K562 (cell line): Measurements from ENCODE around the gene CTDSP1. TPM values are rescaled to one million over a fixed set of nuclear protein-coding genes. Genes with fewer than 3 reads are reported as not detected.

Source experiments
- ATAC-seq: fragments of 200-7000 bp; cut with Tn5 transposase; 3 replicates; pipeline ENCODE4 v1.9.1; 2020; ENCODE audit warnings: moderate library complexity
- BruUV-seq: library from RNA; stranded (reverse); fragments of 400-500 nt; replicated peaks from 2 replicates; lab custom pipeline; 2021; lab: Mats Ljungman, UMichigan
- CTCF ChIA-PET: fragments of 300-600 bp; formaldehyde crosslinking; extraction: SDS; loops from one replicate; lab custom pipeline; 2021; ENCODE audit warnings: low intra/inter-chr PET ratio; lab: Yijun Ruan, JAX
- POLR2A ChIA-PET: fragments of 300-600, 350-650 bp; sonication (Branson Sonifier 250); formaldehyde crosslinking; extraction: SDS; loops from one replicate; lab custom pipeline; 2021; ENCODE audit warnings: antibody characterized with exemption, inconsistent platforms; lab: Yijun Ruan, JAX
- DNase-seq, 4 experiments: peaks; one replicate each; pipeline versions ENCODE4 v3.0.0 to v3.0.0-alpha.2; 2011 to 2018; ENCODE audit warnings: low spot score in 3 of 4, mixed read lengths in 3 of 4; ENCODE audit errors: extremely low read depth in 1 of 4
- FAIRE-seq: peaks from 2 replicates; lab custom pipeline; 2011; peaks lifted over from hg19 to GRCh38; lab: Jason Lieb, UNC
- H2AFZ ChIP-seq: 2 replicates; pipeline ENCODE4 v1.6.0; 2011; ENCODE audit warnings: low read depth, low read length, control low read depth, inconsistent platforms
- H3K27ac ChIP-seq: fragments of 200-600 bp; 3 replicates; pipeline ENCODE4 v1.8.0; 2011; ENCODE audit warnings: low read depth, mild to moderate bottlenecking, control low read depth, inconsistent platforms, low read length, moderate library complexity, mixed read lengths; ENCODE audit errors: extremely low read depth
- H3K27me3 ChIP-seq, 2 experiments: fragments of 300-600 bp in 1 of 2; 2 replicates in 1 of 2; 3 replicates in 1 of 2; pipeline versions ENCODE4 v1.6.0 to v1.8.0; 2011; ENCODE audit warnings: inconsistent platforms in 2 of 2, low read length in 2 of 2, mild to moderate bottlenecking in 1 of 2, mixed read lengths in 1 of 2, moderate library complexity in 1 of 2; ENCODE audit not compliant: control insufficient read depth in 2 of 2, insufficient read depth in 2 of 2
- H3K36me3 ChIP-seq: fragments of 300-600 bp; 3 replicates; pipeline ENCODE4 v1.8.0; 2011; ENCODE audit warnings: mild to moderate bottlenecking, low read length, inconsistent platforms; ENCODE audit not compliant: control insufficient read depth, insufficient read depth
- H3K4me1 ChIP-seq, 2 experiments: fragments of 200-600 bp in 1 of 2; replicated peaks in 1 of 2; 2 replicates in 1 of 2; 3 replicates in 1 of 2; pipeline versions ENCODE4 v1.5.1 to v1.8.0; 2011; ENCODE audit warnings: inconsistent platforms in 2 of 2, low read length in 2 of 2, mild to moderate bottlenecking in 1 of 2, mixed read lengths in 1 of 2, moderate library complexity in 1 of 2; ENCODE audit not compliant: control insufficient read depth in 2 of 2, insufficient read depth in 2 of 2
- H3K4me2 ChIP-seq: 2 replicates; pipeline ENCODE4 v1.6.1; 2011; ENCODE audit warnings: low read length, control low read depth, inconsistent platforms, mixed read lengths; ENCODE audit not compliant: insufficient read depth
- H3K4me3 ChIP-seq: fragments of 200-600 bp; sonication (generic), shearing (Covaris generic); 2 replicates; pipeline ENCODE4 v1.5.1; 2016; ENCODE audit warnings: control low read depth, inconsistent platforms
- H3K79me2 ChIP-seq: fragments of 200-600 bp; 3 replicates; pipeline ENCODE4 v1.8.0; 2011; ENCODE audit warnings: low read length, inconsistent platforms; ENCODE audit not compliant: control insufficient read depth, insufficient read depth
- H3K9ac ChIP-seq, 2 experiments: 2 replicates each; pipeline versions ENCODE4 v1.6.0 to v1.6.1; 2011; ENCODE audit warnings: low read depth in 2 of 2, low read length in 2 of 2, control low read depth in 1 of 2, inconsistent platforms in 1 of 2, mild to moderate bottlenecking in 1 of 2, mixed read lengths in 1 of 2; ENCODE audit not compliant: insufficient read depth in 1 of 2
- H3K9me1 ChIP-seq: one replicate; pipeline ENCODE4 v1.6.0; 2011; ENCODE audit warnings: inconsistent platforms, mild to moderate bottlenecking, low read length, moderate library complexity; ENCODE audit not compliant: control insufficient read depth, insufficient read depth
- H3K9me3 ChIP-seq: replicated peaks from 2 replicates; pipeline ENCODE4 v1.5.1; 2011; ENCODE audit warnings: low read depth, low read length, inconsistent platforms; ENCODE audit not compliant: control insufficient read depth, insufficient read depth
- H4K20me1 ChIP-seq: replicated peaks from 2 replicates; pipeline ENCODE4 v1.6.1; 2011; ENCODE audit warnings: low read length, inconsistent platforms, mixed read lengths; ENCODE audit not compliant: control insufficient read depth, insufficient read depth
- ATF1 ChIP-seq, 2 experiments: fragments of 450-650 bp in 1 of 2; IDR thresholded peaks; 2 replicates each; pipeline ENCODE4 v1.6.1; 2016; ENCODE audit warnings: missing compliant biosample characterization in 1 of 2, missing genetic modification characterization in 1 of 2
- CTCFL ChIP-seq: IDR thresholded peaks from 2 replicates; pipeline ENCODE4 v1.6.1; 2011; ENCODE audit warnings: borderline replicate concordance, low read depth, mild to moderate bottlenecking, moderate library complexity, low read length; ENCODE audit not compliant: insufficient read depth, poor library complexity, severe bottlenecking
- RBFOX2 ChIP-seq: fragments of 200-400 bp; formaldehyde crosslinking; IDR thresholded peaks from 2 replicates; pipeline ENCODE4 v1.6.1; 2017; ENCODE audit warnings: low read depth, mild to moderate bottlenecking, low read length, moderate library complexity
- RBM25 ChIP-seq: fragments of 200-400 bp; formaldehyde crosslinking; IDR thresholded peaks from 2 replicates; pipeline ENCODE4 v1.6.1; 2018; ENCODE audit warnings: low read length, low read depth, moderate library complexity; ENCODE audit not compliant: severe bottlenecking
- TEAD2 ChIP-seq: fragments of 450-650 bp; IDR thresholded peaks from 2 replicates; pipeline ENCODE4 v1.6.1; 2016; ENCODE audit warnings: missing genetic modification characterization, control low read depth, missing compliant biosample characterization
- ZNF175 ChIP-seq: fragments of 200-800 bp; sonication (Bioruptor generic); IDR thresholded peaks from 2 replicates; pipeline ENCODE4 v1.6.1; 2016; ENCODE audit warnings: low read depth, mild to moderate bottlenecking, missing genetic modification characterization, missing compliant biosample characterization
- WGBS: fragments of 100-300 bp; shearing (Covaris generic); methylation state at CpG from one replicate; pipeline ENCODE4 v1.1.6; 2016; ENCODE audit warnings: low coverage, mixed read lengths; ENCODE audit not compliant: insufficient coverage; ENCODE audit errors: missing lambda C conversion rate; 5-methylcytosine and 5-hydroxymethylcytosine counted together
- in situ Hi-C: fragments of 300-500 bp; cut with MboI; formaldehyde crosslinking; loops from 4 replicates; pipeline ENCODE4 v1.15.0; 2018; ENCODE audit warnings: inconsistent platforms, mixed read lengths
- intact Hi-C: fragments of 100-400 bp; cut with micrococcal nuclease; formaldehyde crosslinking; loops from 2 replicates; pipeline ENCODE4 v1.14.2; 2022
- polyA plus RNA-seq, 8 experiments: library from polyadenylated mRNA; depleted of rRNA in 4 of 8; stranded (reverse) in 5 of 8; unstranded in 3 of 8; fragments of >200 nt; fragmentation: Nextera tagmentation in 2 of 8; fragmentation: Illumina TruSeq in 1 of 8; extraction: Ambion mirVana in 2 of 8; extraction: Trizol in 1 of 8; gene quantifications; 2 replicates each; pipeline versions ENCODE4 v1.2.1 to v1.2.3, GENCODE V29; 2011 to 2014; ENCODE audit warnings: inconsistent platforms in 1 of 8, missing spikeins in 1 of 8
- total RNA-seq, 7 experiments: library from RNA; depleted of rRNA in 6 of 7; stranded (reverse); fragments of >200 nt in 6 of 7; fragmentation: Illumina TruSeq in 2 of 7; extraction: Trizol in 2 of 7; gene quantifications; 2 replicates each; pipeline versions ENCODE4 v1.2.1 to v1.2.3, GENCODE V29; 2011 to 2021; ENCODE audit warnings: low replicate concordance in 1 of 7
- TF ChIP-seq, protein P1 (sequence below): fragments of 450-650 bp; IDR thresholded peaks from 2 replicates; pipeline ENCODE4 v1.6.1; 2016

Gene CTDSP1
- total and polyA plus RNA-seq, 9 of the 15 experiments (the other 6 are each of a cell fraction or from before 2014, with no cell fraction given), result 2.4 to 74.8 (median 45.8) TPM

DNA sequence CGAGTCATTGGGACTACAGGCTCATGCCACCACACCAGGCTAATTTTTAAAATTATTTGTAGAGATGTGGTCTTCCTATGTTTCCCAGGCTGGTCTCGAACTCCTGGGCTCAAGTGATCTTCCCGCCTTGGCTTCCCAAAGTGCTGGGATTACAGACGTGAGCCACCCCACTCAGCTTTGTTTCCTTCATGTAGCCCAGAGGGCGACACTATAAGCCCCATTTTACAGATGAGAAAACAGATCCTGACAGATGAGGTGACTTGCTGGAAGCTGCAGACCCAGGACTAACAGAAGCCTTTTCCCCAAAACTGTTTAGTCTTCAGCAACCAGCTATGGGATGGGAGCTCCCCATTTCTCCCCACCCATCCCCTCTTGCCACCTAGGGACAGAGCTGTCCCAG lies 7.2 kb upstream of the CTDSP1 start (continued):
- TF ChIP-seq RBM25, result peak; percentile 34
- TF ChIP-seq ATF1 (CRISPR knock-in tag; IDR thresholded peaks at IDR 0.05), result no peak
- TF ChIP-seq ATF1 (tag; IDR thresholded peaks at IDR 0.05), result no peak
- TF ChIP-seq ZNF175 (CRISPR knock-in tag), result no peak
- TF ChIP-seq, protein P1, sequence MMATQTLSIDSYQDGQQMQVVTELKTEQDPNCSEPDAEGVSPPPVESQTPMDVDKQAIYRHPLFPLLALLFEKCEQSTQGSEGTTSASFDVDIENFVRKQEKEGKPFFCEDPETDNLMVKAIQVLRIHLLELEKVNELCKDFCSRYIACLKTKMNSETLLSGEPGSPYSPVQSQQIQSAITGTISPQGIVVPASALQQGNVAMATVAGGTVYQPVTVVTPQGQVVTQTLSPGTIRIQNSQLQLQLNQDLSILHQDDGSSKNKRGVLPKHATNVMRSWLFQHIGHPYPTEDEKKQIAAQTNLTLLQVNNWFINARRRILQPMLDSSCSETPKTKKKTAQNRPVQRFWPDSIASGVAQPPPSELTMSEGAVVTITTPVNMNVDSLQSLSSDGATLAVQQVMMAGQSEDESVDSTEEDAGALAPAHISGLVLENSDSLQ, result no peak

- no peak overlapping the region for H3K4me2 ChIP-seq
- no peak for ATAC-seq
- no peaks in the 10 kb centered on the region for H3K27me3 ChIP-seq
- H3K9me3 ChIP-seq, result no peaks in the 10 kb centered on the region
- DNase-seq, result no peak
- no TSS peak for BruUV-seq
- intact Hi-C loops (no loop called here), in situ Hi-C loops (no loop called here)
- peaks cover 20 to 53% of the 10 kb centered on the region in 2 experiments for H3K4me1 ChIP-seq
- no peak overlapping the region for H2AFZ ChIP-seq
- peaks cover 34% of the 10 kb centered on the region for H3K79me2 ChIP-seq
- ChIA-PET CTCF (no interaction called here), POLR2A (interaction anchor here (0.6 to 1.6 kb wide), 6 partner anchors 10 to 121 kb away, joined by 3 to 6 read pairs (median 3); no protein-coding TSS in a partner anchor)
- H4K20me1 ChIP-seq, result no peaks in the 10 kb centered on the region
- peak overlapping the region in 1 of 2 experiments; percentile 79; a peak in 2 of 4 replicates for H3K9ac ChIP-seq
- WGBS, result 86% methylated on average over 14 of the region's 16 CpGs
- FAIRE-seq, result no peak
- H3K9me1 ChIP-seq, result no peaks in the 10 kb centered on the region
- TF ChIP-seq CTCFL, result no peak
- no peak for TF ChIP-seq TEAD2
- TF ChIP-seq RBFOX2, result 0 out of 2 replicates have a peak, but pooled peaks have one; percentile 24
- H3K27ac ChIP-seq, result no peak overlapping the region
- H3K4me3 ChIP-seq, result no peak overlapping the region
- H3K36me3 ChIP-seq, result no peaks in the 10 kb centered on the region
These were observed 6.7 kb upstream of the CTDSP1 start for GRCh38 chr2:218392891-218393462.
